Neuron (in vitro differentiated cells): ENCODE data around the gene DUXA.
"Not testable (repeated sequence)": the region's sequence is repeated elsewhere in the genome, so short reads cannot be mapped to it uniquely, and the experiment has no call there.

ENCODE experiments used
- H2AFZ ChIP-seq: one replicate; pipeline ENCODE4 v1.6.1; 2013; ENCODE audit warnings: low read depth, mild to moderate bottlenecking, inconsistent platforms, low read length, moderate library complexity
- H3K27me3 ChIP-seq: one replicate; pipeline ENCODE4 v1.6.1; 2013; ENCODE audit warnings: low read length; ENCODE audit not compliant: insufficient read depth
- H3K36me3 ChIP-seq: one replicate; pipeline ENCODE4 v1.6.1; 2013; ENCODE audit warnings: low read length; ENCODE audit not compliant: insufficient read depth
- H3K4me1 ChIP-seq: one replicate; pipeline ENCODE4 v1.6.1; 2013; ENCODE audit warnings: low read length; ENCODE audit not compliant: insufficient read depth
- H3K4me3 ChIP-seq: 2 replicates; pipeline ENCODE4 v1.5.1; 2013; ENCODE audit warnings: mild to moderate bottlenecking, low read length, moderate library complexity
- H3K9me3 ChIP-seq: one replicate; pipeline ENCODE4 v1.6.1; 2013; ENCODE audit warnings: low read length

The DUXA gene

DNA sequence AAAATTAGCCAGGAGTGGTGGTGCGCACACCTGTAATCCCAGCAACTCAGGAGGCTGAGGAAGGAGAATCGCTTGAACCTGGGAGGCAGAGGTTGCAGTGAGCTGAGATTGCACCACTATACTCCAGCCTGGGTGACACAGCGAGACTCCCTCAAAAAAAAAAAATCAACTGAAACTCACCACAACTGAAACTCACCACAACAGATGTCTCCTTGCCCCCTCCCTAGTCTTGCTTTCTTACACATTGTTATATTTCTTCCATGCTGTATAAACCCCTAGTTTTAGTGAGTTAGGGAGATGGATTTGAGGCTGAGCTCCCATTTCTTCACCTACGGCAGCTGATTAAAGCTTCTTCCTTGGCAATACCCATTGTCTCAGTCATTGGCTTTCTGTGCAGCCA is 25.6 kb downstream of the DUXA start:
- Histone ChIP-seq H3K27me3 (no peaks in the 10 kb centered on the region), H3K4me1 (no peaks in the 10 kb centered on the region), H2AFZ (no peak overlapping the region)

GRCh38 chr19:57135797-57136196 is 31.5 kb downstream of the DUXA start:
- Histone ChIP-seq H3K27me3 (no peaks in the 10 kb centered on the region), H3K9me3 (no peaks in the 10 kb centered on the region), H2AFZ (no peak overlapping the region), H3K4me1 (no peaks in the 10 kb centered on the region), H3K36me3 (no peaks in the 10 kb centered on the region), H3K4me3 (no peak overlapping the region)

More for the DNA sequence above, 25.6 kb downstream of the DUXA start:
- H3K36me3 ChIP-seq, result no peaks in the 10 kb centered on the region
- no peak overlapping the region for H3K4me3 ChIP-seq
- peaks cover 2% of the 10 kb centered on the region for H3K9me3 ChIP-seq

DNA sequence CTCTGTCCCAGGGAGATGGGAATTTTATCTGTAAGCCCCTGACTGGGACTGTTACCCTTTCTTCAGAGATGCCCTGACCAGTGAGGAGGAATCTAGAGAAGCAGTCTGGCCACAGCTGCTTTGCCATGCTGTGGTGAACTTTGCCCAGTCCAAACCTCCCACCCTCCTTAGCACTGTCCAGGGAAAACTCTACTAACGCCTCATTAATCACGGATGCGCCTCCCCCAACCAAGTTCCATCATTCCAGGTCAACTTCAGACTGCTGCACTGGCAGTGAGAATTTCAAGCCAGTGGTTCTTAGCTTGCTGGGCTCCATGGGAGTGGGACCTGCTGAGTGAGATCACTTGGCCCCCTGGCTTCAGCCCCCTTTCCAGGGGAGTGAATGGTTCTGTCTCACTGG is 39.9 kb downstream of the DUXA start:
- H3K4me3 ChIP-seq, H3K27me3 ChIP-seq, H3K4me1 ChIP-seq, H2AFZ ChIP-seq, H3K36me3 ChIP-seq, H3K9me3 ChIP-seq: not testable (repeated sequence)

- Histone ChIP-seq H2AFZ (no peak overlapping the region), H3K9me3 (peaks cover 7% of the 10 kb centered on the region)
Measured at GRCh38 chr19:57123882-57124281, 43.4 kb downstream of the DUXA start.

GRCh38 chr19:57118848-57119247 is 48.4 kb downstream of the DUXA start:
- Histone ChIP-seq H2AFZ (no peak overlapping the region), H3K27me3 (peaks cover under 1% of the 10 kb centered on the region), H3K36me3 (no peaks in the 10 kb centered on the region), H3K4me1 (no peaks in the 10 kb centered on the region), H3K9me3 (peaks cover 29% of the 10 kb centered on the region), H3K4me3 (no peak overlapping the region)

More at GRCh38 chr19:57123882-57124281, 43.4 kb downstream of the DUXA start:
- H3K36me3 ChIP-seq, result no peaks in the 10 kb centered on the region
- no peaks in the 10 kb centered on the region for H3K4me1 ChIP-seq
- peaks cover 3% of the 10 kb centered on the region for H3K27me3 ChIP-seq
- no peak overlapping the region for H3K4me3 ChIP-seq

GRCh38 chr19:57113501-57113900 is 53.8 kb downstream of the DUXA start:
- not testable (repeated sequence) for H3K4me1 ChIP-seq, H3K36me3 ChIP-seq, H3K27me3 ChIP-seq, H3K4me3 ChIP-seq, H2AFZ ChIP-seq
- H3K9me3 ChIP-seq, result peaks cover 35% of the 10 kb centered on the region

- Histone ChIP-seq H3K9me3 (peaks cover 22% of the 10 kb centered on the region), H3K27me3 (no peaks in the 10 kb centered on the region), H2AFZ (no peak overlapping the region), H3K4me3 (no peak overlapping the region), H3K4me1 (no peaks in the 10 kb centered on the region), H3K36me3 (no peaks in the 10 kb centered on the region)
Measured at GRCh38 chr19:57111329-57111644, 56.0 kb downstream of the DUXA start.

DNA sequence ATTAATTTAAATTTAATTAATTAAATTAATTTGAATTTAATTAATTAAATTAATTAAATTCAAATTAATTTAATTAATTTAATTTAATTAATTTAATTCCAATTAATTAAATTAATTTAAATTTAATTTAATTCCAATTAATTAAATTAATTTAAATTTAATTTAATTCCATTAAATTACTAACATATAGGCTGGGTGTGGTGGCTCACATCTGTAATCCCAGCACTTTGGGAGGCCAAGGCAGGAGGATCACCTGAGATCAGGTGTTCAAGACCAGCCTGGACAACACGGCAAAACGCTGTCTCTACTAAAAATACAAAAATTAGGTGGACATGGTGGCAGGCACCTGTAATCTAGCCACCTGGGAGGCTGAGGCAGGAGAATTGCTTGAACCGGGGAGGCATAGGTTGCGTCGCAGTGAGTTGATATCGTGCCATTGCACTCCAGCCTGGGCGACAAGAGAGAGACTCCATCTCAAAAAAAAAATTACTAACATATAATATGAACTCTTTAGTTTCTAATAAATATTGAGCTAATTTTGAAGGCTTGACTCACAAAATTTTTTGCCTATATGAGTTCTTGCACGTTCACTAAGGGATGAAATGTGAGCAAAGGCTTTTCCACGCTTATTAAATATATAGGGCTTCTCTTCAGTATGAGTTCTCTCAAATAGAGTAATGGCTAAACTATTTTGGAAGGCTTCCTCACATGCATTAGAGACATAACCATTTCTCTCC is 56.5 kb downstream of the DUXA start:
- no peaks in the 10 kb centered on the region for H3K36me3 ChIP-seq
- peaks cover 22% of the 10 kb centered on the region for H3K9me3 ChIP-seq

DNA sequence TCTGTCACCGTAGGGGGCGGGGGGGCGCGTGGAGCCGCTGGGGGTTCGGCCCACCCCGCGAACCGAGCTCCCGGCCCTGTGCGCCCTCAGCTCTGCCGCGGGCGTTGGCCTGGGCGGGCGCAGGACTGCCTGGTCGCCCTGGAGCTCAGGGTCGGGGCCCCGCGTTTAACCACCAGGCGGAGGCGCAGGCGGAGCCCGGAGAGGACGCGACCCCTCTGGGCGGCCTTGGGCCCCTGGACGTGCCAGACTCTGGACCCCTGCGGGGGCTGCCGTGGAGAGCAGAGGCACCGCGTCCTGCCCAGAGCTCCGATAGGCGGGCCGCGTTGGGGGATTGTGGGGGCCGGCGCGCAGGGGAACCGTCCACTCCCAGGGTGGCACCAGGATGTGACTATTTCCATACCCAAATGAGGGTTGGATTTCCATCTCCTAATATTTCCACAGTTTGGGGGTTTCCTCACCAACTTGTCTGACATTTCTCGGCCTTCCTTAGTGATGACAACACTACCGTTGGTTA is 60.5 kb downstream of the DUXA start:
- H2AFZ ChIP-seq, result no peak overlapping the region
- H3K36me3 ChIP-seq, result no peaks in the 10 kb centered on the region
- H3K4me3 ChIP-seq, result no peak overlapping the region
- H3K9me3 ChIP-seq, result peaks cover 24% of the 10 kb centered on the region
- no peaks in the 10 kb centered on the region for H3K4me1 ChIP-seq
- H3K27me3 ChIP-seq, result no peaks in the 10 kb centered on the region

More for the DNA sequence above, 56.5 kb downstream of the DUXA start:
- Histone ChIP-seq H2AFZ (no peak overlapping the region), H3K4me3 (no peak overlapping the region), H3K27me3 (no peaks in the 10 kb centered on the region), H3K4me1 (no peaks in the 10 kb centered on the region)

DNA sequence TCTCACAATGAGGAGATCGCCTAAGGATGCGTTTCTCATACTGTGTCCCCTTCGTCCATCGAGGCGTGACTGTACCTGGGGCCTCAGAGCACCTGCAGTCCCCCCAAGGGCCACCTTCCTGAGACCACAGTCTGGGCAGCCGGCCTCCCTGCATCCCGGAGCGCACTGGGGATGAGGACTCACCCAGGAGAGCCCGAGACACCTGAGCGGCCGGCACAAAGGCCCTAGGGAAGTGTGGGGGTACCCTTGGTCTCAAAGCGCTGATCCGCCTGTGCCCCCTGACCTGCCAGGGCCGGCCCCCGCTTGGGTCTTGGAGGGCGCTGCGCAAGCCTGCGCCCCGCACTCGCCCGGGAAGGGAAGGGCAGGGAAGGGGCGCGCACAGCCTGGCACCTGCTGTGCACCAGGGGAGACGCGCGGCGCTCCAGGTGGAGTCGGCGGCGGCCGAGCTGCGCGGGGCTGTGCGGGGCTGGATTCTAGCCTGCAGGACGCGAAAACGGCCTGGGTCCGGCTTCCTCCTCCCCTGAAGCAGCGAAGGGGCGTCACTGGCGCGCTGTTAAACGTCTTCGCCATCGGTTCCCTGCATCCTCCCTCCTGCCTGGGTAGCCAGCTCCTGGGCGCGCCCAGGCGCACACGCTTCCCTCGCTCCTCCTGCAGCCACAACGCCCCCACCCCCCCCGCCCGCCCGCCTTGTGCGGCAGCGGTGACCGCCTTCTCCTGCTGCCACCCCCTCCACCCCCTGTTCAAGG is 61.1 kb downstream of the DUXA start:
- H3K4me1 ChIP-seq, result no peaks in the 10 kb centered on the region
- H2AFZ ChIP-seq, result no peak overlapping the region
- no peaks in the 10 kb centered on the region for H3K27me3 ChIP-seq
- no peak overlapping the region for H3K4me3 ChIP-seq
- peaks cover 19% of the 10 kb centered on the region for H3K9me3 ChIP-seq
- H3K36me3 ChIP-seq, result no peaks in the 10 kb centered on the region
